ENCODE data around the gene TAF1A.

DNA sequence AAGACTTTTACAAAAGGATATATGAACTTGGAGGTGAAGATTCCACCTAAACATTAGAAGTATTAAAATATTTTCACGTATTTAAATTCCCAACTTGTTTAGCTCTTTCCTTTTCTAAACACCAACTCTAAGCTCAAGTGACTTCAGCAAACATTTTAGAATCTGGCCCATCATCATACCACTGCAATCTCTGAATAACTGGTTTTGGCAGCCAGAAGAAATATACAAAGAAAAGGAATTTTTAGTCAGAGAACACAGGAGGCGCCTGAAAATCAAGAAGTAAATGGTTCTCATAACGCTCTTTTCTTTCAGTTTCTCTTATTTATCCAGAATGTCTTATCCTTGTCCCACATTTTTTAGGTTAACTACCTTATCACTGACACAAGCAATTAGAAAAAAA, 10.4 kb downstream of the TAF1A start:
- TF ChIP-seq GABPA (IDR thresholded peaks at IDR 0.05; ENCODE audit: low read depth), result no peak
- TF ChIP-seq, protein P1, sequence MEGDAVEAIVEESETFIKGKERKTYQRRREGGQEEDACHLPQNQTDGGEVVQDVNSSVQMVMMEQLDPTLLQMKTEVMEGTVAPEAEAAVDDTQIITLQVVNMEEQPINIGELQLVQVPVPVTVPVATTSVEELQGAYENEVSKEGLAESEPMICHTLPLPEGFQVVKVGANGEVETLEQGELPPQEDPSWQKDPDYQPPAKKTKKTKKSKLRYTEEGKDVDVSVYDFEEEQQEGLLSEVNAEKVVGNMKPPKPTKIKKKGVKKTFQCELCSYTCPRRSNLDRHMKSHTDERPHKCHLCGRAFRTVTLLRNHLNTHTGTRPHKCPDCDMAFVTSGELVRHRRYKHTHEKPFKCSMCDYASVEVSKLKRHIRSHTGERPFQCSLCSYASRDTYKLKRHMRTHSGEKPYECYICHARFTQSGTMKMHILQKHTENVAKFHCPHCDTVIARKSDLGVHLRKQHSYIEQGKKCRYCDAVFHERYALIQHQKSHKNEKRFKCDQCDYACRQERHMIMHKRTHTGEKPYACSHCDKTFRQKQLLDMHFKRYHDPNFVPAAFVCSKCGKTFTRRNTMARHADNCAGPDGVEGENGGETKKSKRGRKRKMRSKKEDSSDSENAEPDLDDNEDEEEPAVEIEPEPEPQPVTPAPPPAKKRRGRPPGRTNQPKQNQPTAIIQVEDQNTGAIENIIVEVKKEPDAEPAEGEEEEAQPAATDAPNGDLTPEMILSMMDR (IDR thresholded peaks at IDR 0.05; ENCODE audit: insufficient read depth, low read length), result no peak
- no peak for TF ChIP-seq SPI1 (IDR thresholded peaks at IDR 0.05; ENCODE audit: borderline replicate concordance, low read depth)
- no peak for TF ChIP-seq POLR2AphosphoS5 (IDR thresholded peaks at IDR 0.05; ENCODE audit: low read depth)
